A549 treated with AZD9567 at 1 μM for 4 hours (cell line): ENCODE results near the gene TSEN34. TPM values are rescaled to one million over a fixed set of nuclear protein-coding genes. Genes with fewer than 3 reads are reported as not detected.

Experiments used
- total RNA-seq: library from RNA; stranded (reverse); fragments of 200-300 nt; extraction: Qiagen RNA extraction; gene quantifications from 5 replicates; pipeline ENCODE4 v1.2.3, GENCODE V29; 2022; ENCODE audit not compliant: insufficient read depth

Gene TSEN34
- 65.1 to 131 TPM (median 122 TPM) in 5 replicates for total RNA-seq

GRCh38 chr19:54191011-54191810, at the start of gene TSEN34:
TSS of gene TSEN34 (plus strand) at chr19:54191308. CDS start at chr19:54191365, 57 bp downstream.

GRCh38 chr19:54159352-54160181, 31.5 kb upstream of the TSEN34 start, which contains the start of gene LENG1:
TSS of gene LENG1 (minus strand) at chr19:54159721. CDS start at chr19:54159695, 26 bp downstream.

GRCh38 chr19:54172471-54173358, 18.4 kb upstream of the TSEN34 start, which contains the start of gene TMC4:
TSS of gene TMC4 (minus strand) at chr19:54173160. CDS start at chr19:54173117, 43 bp downstream.

GRCh38 chr19:54189145-54189734, 1.9 kb upstream of the TSEN34 start, which contains the start of gene MBOAT7:
TSS of gene MBOAT7 (minus strand) at chr19:54189580. CDS start at chr19:54188508, 1,072 bp downstream.

GRCh38 chr19:54222474-54223276, 31.6 kb downstream of the TSEN34 start, which contains the start of gene LILRB3:
TSS of gene LILRB3 (minus strand) at chr19:54223007. CDS start at chr19:54222976, 31 bp downstream.

GRCh38 chr19:54242646-54243045, 51.5 kb downstream of the TSEN34 start, which contains the start of gene LILRA6:
TSS of gene LILRA6 (minus strand) at chr19:54242790.

Other genes with a start within 250 kb of the TSEN34 start
- 0.35 to 1.1 TPM (median 0.94 TPM) in 5 replicates for gene CACNG8, start 228.4 kb upstream of the TSEN34 start, total RNA-seq
- 4.2 to 11.4 TPM (median 10.2 TPM) in 5 replicates for gene CACNG6, start 199.7 kb upstream of the TSEN34 start, total RNA-seq
- gene VSTM1, start 127.4 kb upstream of the TSEN34 start, total RNA-seq, result 0.45 to 0.99 TPM (median 0.63 TPM) in 4 of 5 replicates, not detected in the other
- not detected in 5 replicates for gene TARM1, start 109.9 kb upstream of the TSEN34 start, total RNA-seq
- 0.18 to 0.38 TPM (median 0.29 TPM) in 4 of 5 replicates, not detected in the other for gene OSCAR, start 90.5 kb upstream of the TSEN34 start, total RNA-seq
- gene NDUFA3, start 88.5 kb upstream of the TSEN34 start, total RNA-seq, result 206 to 250 TPM (median 226 TPM) in 5 replicates
- gene TFPT, start 75.7 kb upstream of the TSEN34 start, total RNA-seq, result 20.0 to 21.2 TPM (median 20.3 TPM) in 5 replicates
- gene PRPF31, start 75.6 kb upstream of the TSEN34 start, total RNA-seq, result 108 to 123 TPM (median 114 TPM) in 5 replicates
- 43.4 to 69.0 TPM (median 66.2 TPM) in 5 replicates for gene CNOT3, start 53.5 kb upstream of the TSEN34 start, total RNA-seq
- gene LENG1, start 31.6 kb upstream of the TSEN34 start, total RNA-seq, result 8.1 to 9.5 TPM (median 9.0 TPM) in 5 replicates
- 0.87 to 1.3 TPM (median 1.1 TPM) in 4 of 5 replicates, not detected in the other for gene TMC4, start 18.1 kb upstream of the TSEN34 start, total RNA-seq
- gene MBOAT7, start 1.7 kb upstream of the TSEN34 start, total RNA-seq, result 108 to 151 TPM (median 149 TPM) in 5 replicates
- gene RPS9, start 9.6 kb downstream of the TSEN34 start, total RNA-seq, result 2,144 to 2,323 TPM (median 2,292 TPM) in 5 replicates
- 0.04 to 0.33 TPM (median 0.10 TPM) in 4 of 5 replicates, not detected in the other for gene LILRB3, start 31.7 kb downstream of the TSEN34 start, total RNA-seq
- gene LILRA6, start 51.5 kb downstream of the TSEN34 start, total RNA-seq, result 0.03 to 0.06 TPM in 2 of 5 replicates, not detected in the others
- gene LILRB5, start 66.0 kb downstream of the TSEN34 start, total RNA-seq, result 0.04 to 0.08 TPM (median 0.06 TPM) in 4 of 5 replicates, not detected in the other
- 0.03 to 0.06 TPM (median 0.06 TPM) in 3 of 5 replicates, not detected in the others for gene LILRB2, start 89.8 kb downstream of the TSEN34 start, total RNA-seq
- not detected in 5 replicates for gene LILRA5, start 121.9 kb downstream of the TSEN34 start, total RNA-seq
- gene LILRA4, start 147.9 kb downstream of the TSEN34 start, total RNA-seq, result not detected in 5 replicates
- not detected in 5 replicates for gene LAIR1, start 173.6 kb downstream of the TSEN34 start, total RNA-seq
- gene TTYH1, start 224.2 kb downstream of the TSEN34 start, total RNA-seq, result 0.06 to 0.15 TPM (median 0.10 TPM) in 3 of 5 replicates, not detected in the others